ENCODE data around the gene SPRED3. TPM values are rescaled to one million over a fixed set of nuclear protein-coding genes. Genes with fewer than 3 reads are reported as not detected.
"Not testable (repeated sequence)": the region's sequence is repeated elsewhere in the genome, so short reads cannot be mapped to it uniquely, and the experiment has no call there.

SPRED3 gene
- total RNA-seq, 1 experiment from 2014 or later, result 0.79 TPM

GRCh38 chr19:38405276-38405675, 16.8 kb downstream of the SPRED3 start:
- Histone ChIP-seq H3K27ac (no peak overlapping the region), H3K27me3 (replicated peaks) (no peaks in the 10 kb centered on the region), H3K4me3 (no peak overlapping the region), H3K9me3 (replicated peaks) (no peaks in the 10 kb centered on the region), H3K36me3 (peaks cover 6% of the 10 kb centered on the region; the same call in 1 of the 2 replicates), H3K4me1 (replicated peaks) (0 out of 2 replicates have a peak, but pooled peaks cover 3% of the 10 kb centered on the region)
- DNase-seq (ENCODE audit: low read depth in 1 of 2, low spot score in 2 of 2), result no peak

GRCh38 chr19:38409631-38410133, 21.2 kb downstream of the SPRED3 start:
- DNase-seq (ENCODE audit: low read depth in 1 of 2, low spot score in 2 of 2), result no peak
- Histone ChIP-seq H3K27ac (no peak overlapping the region), H3K9me3 (replicated peaks) (no peaks in the 10 kb centered on the region), H3K4me3 (no peak overlapping the region), H3K27me3 (replicated peaks) (0 out of 2 replicates have a peak, but pooled peaks cover 3% of the 10 kb centered on the region), H3K36me3 (0 out of 2 replicates have a peak, but pooled peaks cover 2% of the 10 kb centered on the region), H3K4me1 (replicated peaks) (no peaks in the 10 kb centered on the region)

GRCh38 chr19:38410407-38410806, 21.9 kb downstream of the SPRED3 start:
- H3K4me1 ChIP-seq (replicated peaks); H3K36me3 ChIP-seq: not testable (repeated sequence)

GRCh38 chr19:38411041-38411712, 22.7 kb downstream of the SPRED3 start:
- H3K9me3 ChIP-seq (replicated peaks), result no peaks in the 10 kb centered on the region
- no peak for DNase-seq (ENCODE audit: low read depth in 1 of 2, low spot score in 2 of 2)
- no peaks in the 10 kb centered on the region for H3K4me1 ChIP-seq (replicated peaks)
- H3K27ac ChIP-seq, result no peak overlapping the region
- no peak overlapping the region for H3K4me3 ChIP-seq
- no peaks in the 10 kb centered on the region for H3K36me3 ChIP-seq
- H3K27me3 ChIP-seq (replicated peaks), result 0 out of 2 replicates have a peak, but pooled peaks cover 3% of the 10 kb centered on the region

More at GRCh38 chr19:38410407-38410806, 21.9 kb downstream of the SPRED3 start:
- DNase-seq (ENCODE audit: low read depth in 1 of 2, low spot score in 2 of 2); H3K9me3 ChIP-seq (replicated peaks); H3K4me3 ChIP-seq; H3K27ac ChIP-seq; H3K27me3 ChIP-seq (replicated peaks): not testable (repeated sequence)

GRCh38 chr19:38411898-38412297, 23.4 kb downstream of the SPRED3 start:
- H3K27me3 ChIP-seq (replicated peaks); H3K9me3 ChIP-seq (replicated peaks); DNase-seq (ENCODE audit: low read depth in 1 of 2, low spot score in 2 of 2); H3K27ac ChIP-seq; H3K4me3 ChIP-seq; H3K4me1 ChIP-seq (replicated peaks); H3K36me3 ChIP-seq: not testable (repeated sequence)

- DNase-seq (ENCODE audit: low read depth in 1 of 2, low spot score in 2 of 2), result no peak
- no peaks in the 10 kb centered on the region for H3K9me3 ChIP-seq (replicated peaks)
- no peak overlapping the region for H3K27ac ChIP-seq
- H3K4me3 ChIP-seq, result no peak overlapping the region
- H3K4me1 ChIP-seq (replicated peaks), result no peaks in the 10 kb centered on the region
- no peaks in the 10 kb centered on the region for H3K36me3 ChIP-seq
- peaks cover 5% of the 10 kb centered on the region; the same call in 1 of the 2 replicates for H3K27me3 ChIP-seq (replicated peaks)
Measured at GRCh38 chr19:38412491-38412890, 24.0 kb downstream of the SPRED3 start.

- Histone ChIP-seq H3K36me3 (no peaks in the 10 kb centered on the region), H3K9me3 (replicated peaks) (no peaks in the 10 kb centered on the region), H3K27ac (no peak overlapping the region), H3K27me3 (replicated peaks) (peaks cover 10% of the 10 kb centered on the region; the same call in 1 of the 2 replicates), H3K4me1 (replicated peaks) (no peaks in the 10 kb centered on the region), H3K4me3 (no peak overlapping the region)
- no peak for DNase-seq (ENCODE audit: low read depth in 1 of 2, low spot score in 2 of 2)
Measured at GRCh38 chr19:38412961-38413360, 24.5 kb downstream of the SPRED3 start.

GRCh38 chr19:38413416-38413815, 24.9 kb downstream of the SPRED3 start:
- H3K4me3 ChIP-seq, result no peak overlapping the region
- no peak overlapping the region for H3K27ac ChIP-seq
- peaks cover 14% of the 10 kb centered on the region; the same call in 1 of the 2 replicates for H3K27me3 ChIP-seq (replicated peaks)
- no peaks in the 10 kb centered on the region for H3K4me1 ChIP-seq (replicated peaks)
- no peak for DNase-seq (ENCODE audit: low read depth in 1 of 2, low spot score in 2 of 2)
- H3K9me3 ChIP-seq (replicated peaks), result no peaks in the 10 kb centered on the region
- no peaks in the 10 kb centered on the region for H3K36me3 ChIP-seq

GRCh38 chr19:38417146-38417543, 28.6 kb downstream of the SPRED3 start:
- H3K9me3 ChIP-seq (replicated peaks), result no peaks in the 10 kb centered on the region
- H3K27me3 ChIP-seq (replicated peaks), result peaks cover 14% of the 10 kb centered on the region; the same call in 1 of the 2 replicates
- no peaks in the 10 kb centered on the region for H3K4me1 ChIP-seq (replicated peaks)
- H3K27ac ChIP-seq, result no peak overlapping the region
- H3K4me3 ChIP-seq, result no peak overlapping the region
- H3K36me3 ChIP-seq, result no peaks in the 10 kb centered on the region
- DNase-seq (ENCODE audit: low read depth in 1 of 2, low spot score in 2 of 2), result no peak

- Histone ChIP-seq H3K9me3 (replicated peaks) (no peaks in the 10 kb centered on the region), H3K36me3 (no peaks in the 10 kb centered on the region), H3K4me1 (replicated peaks) (no peaks in the 10 kb centered on the region), H3K27me3 (replicated peaks) (peaks cover 18% of the 10 kb centered on the region; the same call in 1 of the 2 replicates), H3K4me3 (no peak overlapping the region), H3K27ac (no peak overlapping the region)
- no peak for DNase-seq (ENCODE audit: low read depth in 1 of 2, low spot score in 2 of 2)
Measured at GRCh38 chr19:38417544-38418506, 29.3 kb downstream of the SPRED3 start.

- no peak for DNase-seq (ENCODE audit: low read depth in 1 of 2, low spot score in 2 of 2)
- Histone ChIP-seq H3K4me1 (replicated peaks) (no peaks in the 10 kb centered on the region), H3K27me3 (replicated peaks) (peaks cover 28% of the 10 kb centered on the region; the same call in 1 of the 2 replicates), H3K36me3 (no peaks in the 10 kb centered on the region), H3K4me3 (no peak overlapping the region), H3K27ac (no peak overlapping the region), H3K9me3 (replicated peaks) (no peaks in the 10 kb centered on the region)
Measured at GRCh38 chr19:38420935-38421334, 32.4 kb downstream of the SPRED3 start.

GRCh38 chr19:38421856-38422255, 33.4 kb downstream of the SPRED3 start:
- H3K4me3 ChIP-seq, result no peak overlapping the region
- no peak for DNase-seq (ENCODE audit: low read depth in 1 of 2, low spot score in 2 of 2)
- H3K27me3 ChIP-seq (replicated peaks), result peaks cover 28% of the 10 kb centered on the region; the same call in 1 of the 2 replicates
- no peaks in the 10 kb centered on the region for H3K36me3 ChIP-seq
- H3K9me3 ChIP-seq (replicated peaks), result no peaks in the 10 kb centered on the region
- no peak overlapping the region for H3K27ac ChIP-seq
- no peaks in the 10 kb centered on the region for H3K4me1 ChIP-seq (replicated peaks)

GRCh38 chr19:38422438-38422837, 33.9 kb downstream of the SPRED3 start:
- DNase-seq (ENCODE audit: low read depth in 1 of 2, low spot score in 2 of 2), result no peak
- H3K27ac ChIP-seq, result no peak overlapping the region
- no peak overlapping the region for H3K4me3 ChIP-seq
- no peaks in the 10 kb centered on the region for H3K36me3 ChIP-seq
- no peaks in the 10 kb centered on the region for H3K9me3 ChIP-seq (replicated peaks)
- no peaks in the 10 kb centered on the region for H3K4me1 ChIP-seq (replicated peaks)
- H3K27me3 ChIP-seq (replicated peaks), result peaks cover 29% of the 10 kb centered on the region; the same call in 1 of the 2 replicates
